ENCODE measurements around the gene MISP. TPM values are rescaled to one million over a fixed set of nuclear protein-coding genes. Genes with fewer than 3 reads are reported as not detected.

MISP gene
- total and polyA plus RNA-seq, 2 of the 13 experiments (the other 11 are each of a cell fraction or from before 2014, with no cell fraction given), result 0.67 to 1.3 TPM

DNA sequence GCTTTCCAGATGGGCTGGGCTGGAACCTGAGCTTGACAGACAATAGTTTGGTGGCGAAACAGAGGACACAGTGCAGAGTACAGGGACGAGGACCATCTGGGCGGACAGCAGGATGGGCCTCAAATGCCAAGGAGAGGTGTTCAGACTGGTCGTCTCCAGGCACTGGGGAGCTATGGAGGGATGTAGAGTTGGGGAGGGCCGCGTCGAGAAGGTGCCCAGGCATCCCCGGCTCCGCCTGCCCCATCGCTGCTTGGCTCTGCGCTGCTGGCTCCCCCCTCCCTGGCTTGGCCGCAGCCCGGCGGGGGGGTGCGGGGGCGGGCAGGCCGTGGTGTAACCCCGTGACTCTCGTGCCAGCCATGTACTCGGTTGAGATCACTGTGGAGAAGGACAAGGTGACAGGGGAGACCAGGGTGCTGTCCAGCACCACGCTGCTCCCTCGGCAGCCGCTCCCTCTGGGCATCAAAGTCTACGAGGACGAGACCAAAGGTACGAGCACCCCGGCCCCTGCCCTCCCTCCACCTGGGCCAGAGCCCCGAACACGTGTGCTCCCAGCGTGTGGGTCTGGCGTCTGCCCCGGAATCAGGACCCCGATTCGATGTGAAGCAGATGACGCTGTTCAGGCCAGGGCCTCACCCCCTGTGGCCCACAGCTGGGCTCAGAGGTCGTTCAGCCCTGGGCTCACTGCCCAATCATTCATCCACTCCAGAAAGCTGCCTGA is 10.8 kb upstream of the MISP start (continued):
- peak; percentile 52; the same call in 1 of the 2 replicates for TF ChIP-seq ZNF430 (CRISPR knock-in tag; IDR thresholded peaks at IDR 0.05)
- TF ChIP-seq GFI1 (CRISPR knock-in tag; IDR thresholded peaks at IDR 0.05; ENCODE audit: borderline replicate concordance), result peak; percentile 67; the same call in 1 of the 2 replicates
- TF ChIP-seq, protein P1, sequence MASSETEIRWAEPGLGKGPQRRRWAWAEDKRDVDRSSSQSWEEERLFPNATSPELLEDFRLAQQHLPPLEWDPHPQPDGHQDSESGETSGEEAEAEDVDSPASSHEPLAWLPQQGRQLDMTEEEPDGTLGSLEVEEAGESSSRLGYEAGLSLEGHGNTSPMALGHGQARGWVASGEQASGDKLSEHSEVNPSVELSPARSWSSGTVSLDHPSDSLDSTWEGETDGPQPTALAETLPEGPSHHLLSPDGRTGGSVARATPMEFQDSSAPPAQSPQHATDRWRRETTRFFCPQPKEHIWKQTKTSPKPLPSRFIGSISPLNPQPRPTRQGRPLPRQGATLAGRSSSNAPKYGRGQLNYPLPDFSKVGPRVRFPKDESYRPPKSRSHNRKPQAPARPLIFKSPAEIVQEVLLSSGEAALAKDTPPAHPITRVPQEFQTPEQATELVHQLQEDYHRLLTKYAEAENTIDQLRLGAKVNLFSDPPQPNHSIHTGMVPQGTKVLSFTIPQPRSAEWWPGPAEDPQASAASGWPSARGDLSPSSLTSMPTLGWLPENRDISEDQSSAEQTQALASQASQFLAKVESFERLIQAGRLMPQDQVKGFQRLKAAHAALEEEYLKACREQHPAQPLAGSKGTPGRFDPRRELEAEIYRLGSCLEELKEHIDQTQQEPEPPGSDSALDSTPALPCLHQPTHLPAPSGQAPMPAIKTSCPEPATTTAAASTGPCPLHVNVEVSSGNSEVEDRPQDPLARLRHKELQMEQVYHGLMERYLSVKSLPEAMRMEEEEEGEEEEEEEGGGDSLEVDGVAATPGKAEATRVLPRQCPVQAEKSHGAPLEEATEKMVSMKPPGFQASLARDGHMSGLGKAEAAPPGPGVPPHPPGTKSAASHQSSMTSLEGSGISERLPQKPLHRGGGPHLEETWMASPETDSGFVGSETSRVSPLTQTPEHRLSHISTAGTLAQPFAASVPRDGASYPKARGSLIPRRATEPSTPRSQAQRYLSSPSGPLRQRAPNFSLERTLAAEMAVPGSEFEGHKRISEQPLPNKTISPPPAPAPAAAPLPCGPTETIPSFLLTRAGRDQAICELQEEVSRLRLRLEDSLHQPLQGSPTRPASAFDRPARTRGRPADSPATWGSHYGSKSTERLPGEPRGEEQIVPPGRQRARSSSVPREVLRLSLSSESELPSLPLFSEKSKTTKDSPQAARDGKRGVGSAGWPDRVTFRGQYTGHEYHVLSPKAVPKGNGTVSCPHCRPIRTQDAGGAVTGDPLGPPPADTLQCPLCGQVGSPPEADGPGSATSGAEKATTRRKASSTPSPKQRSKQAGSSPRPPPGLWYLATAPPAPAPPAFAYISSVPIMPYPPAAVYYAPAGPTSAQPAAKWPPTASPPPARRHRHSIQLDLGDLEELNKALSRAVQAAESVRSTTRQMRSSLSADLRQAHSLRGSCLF (CRISPR knock-in tag; IDR thresholded peaks at IDR 0.05; ENCODE audit: borderline replicate concordance), result no peak
- no peak for TF ChIP-seq ZNF329 (CRISPR knock-in tag; IDR thresholded peaks at IDR 0.05; ENCODE audit: low read depth)
- TF ChIP-seq, protein P2, sequence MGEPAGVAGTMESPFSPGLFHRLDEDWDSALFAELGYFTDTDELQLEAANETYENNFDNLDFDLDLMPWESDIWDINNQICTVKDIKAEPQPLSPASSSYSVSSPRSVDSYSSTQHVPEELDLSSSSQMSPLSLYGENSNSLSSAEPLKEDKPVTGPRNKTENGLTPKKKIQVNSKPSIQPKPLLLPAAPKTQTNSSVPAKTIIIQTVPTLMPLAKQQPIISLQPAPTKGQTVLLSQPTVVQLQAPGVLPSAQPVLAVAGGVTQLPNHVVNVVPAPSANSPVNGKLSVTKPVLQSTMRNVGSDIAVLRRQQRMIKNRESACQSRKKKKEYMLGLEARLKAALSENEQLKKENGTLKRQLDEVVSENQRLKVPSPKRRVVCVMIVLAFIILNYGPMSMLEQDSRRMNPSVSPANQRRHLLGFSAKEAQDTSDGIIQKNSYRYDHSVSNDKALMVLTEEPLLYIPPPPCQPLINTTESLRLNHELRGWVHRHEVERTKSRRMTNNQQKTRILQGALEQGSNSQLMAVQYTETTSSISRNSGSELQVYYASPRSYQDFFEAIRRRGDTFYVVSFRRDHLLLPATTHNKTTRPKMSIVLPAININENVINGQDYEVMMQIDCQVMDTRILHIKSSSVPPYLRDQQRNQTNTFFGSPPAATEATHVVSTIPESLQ (CRISPR knock-in tag; conservative IDR thresholded peaks at IDR 0.05), result no peak; the same call in 1 of the 2 replicates
- no peak for TF ChIP-seq FOXA1 (IDR thresholded peaks at IDR 0.05)
- no peak for TF ChIP-seq FOXA1 (CRISPR knock-in tag; IDR thresholded peaks at IDR 0.05)
- TF ChIP-seq HNRNPH1 (optimal IDR thresholded peaks at IDR 0.05; ENCODE audit: low read depth, low read length), result no peak
- TF ChIP-seq, protein P3, sequence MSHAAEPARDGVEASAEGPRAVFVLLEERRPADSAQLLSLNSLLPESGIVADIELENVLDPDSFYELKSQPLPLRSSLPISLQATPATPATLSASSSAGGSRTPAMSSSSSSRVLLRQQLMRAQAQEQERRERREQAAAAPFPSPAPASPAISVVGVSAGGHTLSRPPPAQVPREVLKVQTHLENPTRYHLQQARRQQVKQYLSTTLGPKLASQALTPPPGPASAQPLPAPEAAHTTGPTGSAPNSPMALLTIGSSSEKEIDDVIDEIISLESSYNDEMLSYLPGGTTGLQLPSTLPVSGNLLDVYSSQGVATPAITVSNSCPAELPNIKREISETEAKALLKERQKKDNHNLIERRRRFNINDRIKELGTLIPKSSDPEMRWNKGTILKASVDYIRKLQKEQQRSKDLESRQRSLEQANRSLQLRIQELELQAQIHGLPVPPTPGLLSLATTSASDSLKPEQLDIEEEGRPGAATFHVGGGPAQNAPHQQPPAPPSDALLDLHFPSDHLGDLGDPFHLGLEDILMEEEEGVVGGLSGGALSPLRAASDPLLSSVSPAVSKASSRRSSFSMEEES (CRISPR knock-in tag; IDR thresholded peaks at IDR 0.05), result peak; percentile 57
- TF ChIP-seq, protein P4, sequence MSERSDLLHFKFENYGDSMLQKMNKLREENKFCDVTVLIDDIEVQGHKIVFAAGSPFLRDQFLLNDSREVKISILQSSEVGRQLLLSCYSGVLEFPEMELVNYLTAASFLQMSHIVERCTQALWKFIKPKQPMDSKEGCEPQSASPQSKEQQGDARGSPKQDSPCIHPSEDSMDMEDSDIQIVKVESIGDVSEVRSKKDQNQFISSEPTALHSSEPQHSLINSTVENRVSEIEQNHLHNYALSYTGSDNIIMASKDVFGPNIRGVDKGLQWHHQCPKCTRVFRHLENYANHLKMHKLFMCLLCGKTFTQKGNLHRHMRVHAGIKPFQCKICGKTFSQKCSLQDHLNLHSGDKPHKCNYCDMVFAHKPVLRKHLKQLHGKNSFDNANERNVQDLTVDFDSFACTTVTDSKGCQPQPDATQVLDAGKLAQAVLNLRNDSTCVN (CRISPR knock-in tag; IDR thresholded peaks at IDR 0.05; ENCODE audit: borderline replicate concordance), result peak; percentile 79; the same call in 1 of the 2 replicates
- no peak for TF ChIP-seq SMC3 (IDR thresholded peaks at IDR 0.05; ENCODE audit: low read length)
- TF ChIP-seq, protein P5, sequence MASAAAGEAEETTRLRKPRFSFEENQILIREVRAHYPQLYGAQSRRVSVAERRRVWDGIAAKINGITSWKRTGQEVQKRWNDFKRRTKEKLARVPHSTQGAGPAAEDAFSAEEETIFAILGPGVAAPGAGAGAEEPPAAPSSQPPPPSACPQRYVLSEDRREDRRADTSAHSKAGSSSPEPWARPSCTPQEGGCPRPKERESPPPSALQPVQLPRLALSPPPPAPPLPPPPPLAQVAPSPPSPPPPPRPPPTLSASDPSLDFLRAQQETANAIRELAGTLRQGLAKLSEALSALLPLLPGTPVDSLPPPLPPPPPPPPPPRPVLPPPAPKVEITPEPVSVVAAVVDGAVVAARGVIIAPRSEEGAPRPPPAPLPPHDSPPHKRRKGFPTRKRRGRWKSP (CRISPR knock-in tag; IDR thresholded peaks at IDR 0.05), result no peak; the same call in 1 of the 2 replicates

Measured in HepG2 (cell line).